SK-N-SH (cell line): ENCODE data around the gene USP28. TPM values are rescaled to one million over a fixed set of nuclear protein-coding genes. Genes with fewer than 3 reads are reported as not detected.
"Not testable (repeated sequence)": the region's sequence is repeated elsewhere in the genome, so short reads cannot be mapped to it uniquely, and the experiment has no call there.

Experiments used
- CTCF ChIA-PET: fragments of 300-600, 350-600 bp; formaldehyde crosslinking; extraction: SDS; loops from one replicate; lab custom pipeline; 2021; lab: Yijun Ruan, JAX
- POLR2A ChIA-PET: fragments of 350-600 bp; sonication (Branson Sonifier 250); formaldehyde crosslinking; extraction: SDS; loops from one replicate; lab custom pipeline; 2020; ENCODE audit warnings: antibody characterized with exemption, inconsistent platforms; lab: Yijun Ruan, JAX
- DNase-seq: peaks from one replicate; pipeline ENCODE4 v3.0.0; 2012
- H2AFZ ChIP-seq: fragments of 200-600 bp; sonication (generic); 2 replicates; pipeline ENCODE4 v1.8.1; 2016; ENCODE audit warnings: antibody characterized with exemption, mild to moderate bottlenecking, low read depth
- H3F3A ChIP-seq: fragments of 200-600 bp; sonication (generic); replicated peaks from 2 replicates; pipeline ENCODE3; 2016; ENCODE audit warnings: antibody characterized with exemption, mild to moderate bottlenecking; ENCODE audit not compliant: insufficient read depth
- H3K27ac ChIP-seq, 2 experiments: fragments of 200-500 bp in 1 of 2; fragments of 200-600 bp in 1 of 2; sonication (Bioruptor generic) in 1 of 2; sonication (generic), shearing (Covaris generic) in 1 of 2; 2 replicates each; pipeline versions ENCODE4 v1.5.1 to v1.6.1; 2014 to 2016; ENCODE audit warnings: low read depth in 2 of 2, inconsistent platforms in 1 of 2, low read length in 1 of 2, mild to moderate bottlenecking in 1 of 2, mixed read lengths in 1 of 2
- H3K27me3 ChIP-seq: fragments of 200-600 bp; sonication (generic), shearing (Covaris generic); 2 replicates; pipeline ENCODE4 v1.6.1; 2016; ENCODE audit warnings: mixed run types; ENCODE audit not compliant: insufficient read depth
- H3K36me3 ChIP-seq, 2 experiments: fragments of 200-500 bp in 1 of 2; fragments of 200-600 bp in 1 of 2; sonication (Bioruptor generic) in 1 of 2; sonication (generic) in 1 of 2; replicated peaks in 1 of 2; 2 replicates each; pipeline versions ENCODE3 to v1.5.1; 2014 to 2016; ENCODE audit warnings: low read length in 1 of 2, mild to moderate bottlenecking in 1 of 2; ENCODE audit not compliant: insufficient read depth in 2 of 2, control insufficient read depth in 1 of 2
- H3K4me1 ChIP-seq, 2 experiments: fragments of 200-500 bp in 1 of 2; fragments of 200-600 bp in 1 of 2; sonication (Bioruptor generic) in 1 of 2; sonication (generic), shearing (Covaris generic) in 1 of 2; 2 replicates each; pipeline versions ENCODE4 v1.5.1 to v1.6.1; 2014 to 2016; ENCODE audit warnings: low read depth in 1 of 2, low read length in 1 of 2, mixed run types in 1 of 2; ENCODE audit not compliant: insufficient read depth in 2 of 2, control insufficient read depth in 1 of 2
- H3K4me2 ChIP-seq: fragments of 200-600 bp; sonication (generic), shearing (Covaris generic); 2 replicates; pipeline ENCODE4 v1.6.1; 2017; ENCODE audit warnings: mixed run types
- H3K4me3 ChIP-seq, 2 experiments: fragments of 200-500 bp in 1 of 2; fragments of 200-600 bp in 1 of 2; sonication (Bioruptor generic) in 1 of 2; sonication (generic), shearing (Covaris generic) in 1 of 2; 2 replicates each; pipeline versions ENCODE4 v1.5.1 to v1.8.1; 2014 to 2016; ENCODE audit warnings: low read depth in 2 of 2, inconsistent platforms in 1 of 2, low read length in 1 of 2, mild to moderate bottlenecking in 1 of 2, mixed read lengths in 1 of 2, moderate library complexity in 1 of 2
- H3K79me2 ChIP-seq: fragments of 200-600 bp; sonication (generic); 2 replicates; pipeline ENCODE4 v1.8.1; 2017; ENCODE audit warnings: mild to moderate bottlenecking; ENCODE audit not compliant: insufficient read depth
- H3K9ac ChIP-seq: fragments of 200-600 bp; sonication (generic); 2 replicates; pipeline ENCODE4 v1.6.1; 2017; ENCODE audit warnings: mixed run types
- H3K9me2 ChIP-seq: fragments of 200-600 bp; sonication (generic); 2 replicates; pipeline ENCODE4 v1.6.1; 2017; ENCODE audit warnings: mixed run types
- H3K9me3 ChIP-seq: fragments of 200-600 bp; sonication (generic); 2 replicates; pipeline ENCODE4 v1.6.1; 2017; ENCODE audit warnings: mixed run types, mild to moderate bottlenecking, moderate library complexity
- H4K20me1 ChIP-seq: fragments of 200-600 bp; sonication (generic); 2 replicates; pipeline ENCODE4 v1.6.1; 2017; ENCODE audit warnings: mild to moderate bottlenecking, mixed run types; ENCODE audit not compliant: insufficient read depth
- USF1 ChIP-seq: IDR thresholded peaks from 2 replicates; pipeline ENCODE4 v1.4.0; 2012; ENCODE audit warnings: low read depth, borderline replicate concordance
- USF2 ChIP-seq: fragments of 150-350 bp; IDR thresholded peaks from 2 replicates; pipeline ENCODE4 v1.6.1; 2017; ENCODE audit warnings: antibody characterized with exemption, low read length, low read depth, borderline replicate concordance
- ZBTB33 ChIP-seq: IDR thresholded peaks from 2 replicates; pipeline ENCODE4 v1.4.0; 2012; ENCODE audit warnings: low read depth, borderline replicate concordance
- WGBS: methylation state at CpG from one replicate; pipeline ENCODE4 v1.1.6; 2017; ENCODE audit warnings: low lambda C conversion rate; 5-methylcytosine and 5-hydroxymethylcytosine counted together
- polyA plus RNA-seq, 3 experiments: library from polyadenylated mRNA; depleted of rRNA; stranded (reverse); fragments of >200 nt; gene quantifications; 2 replicates each; pipeline ENCODE4 v1.2.3, GENCODE V29; 2012

USP28 gene
- polyA plus RNA-seq, 1 of the 3 experiments (the other 2 are of a cell fraction) = 20.0 TPM

GRCh38 chr11:113771964-113772363 lies 103.4 kb downstream of the USP28 start (continued):
- TF ChIP-seq USF2 (no peak), USF1 (no peak)

GRCh38 chr11:113764527-113765219 lies 110.7 kb downstream of the USP28 start:
- peaks cover 39 to 43% of the 10 kb centered on the region in 2 experiments for H3K36me3 ChIP-seq
- H3K27me3 ChIP-seq = no peaks in the 10 kb centered on the region
- ChIA-PET POLR2A (no interaction called here), CTCF (interaction anchor here (0.6 to 1.6 kb wide), 2 partner anchors 9 to 1394 kb away, joined by 3 to 6 read pairs; partner anchors contain the start of gene ZW10)
- H3K79me2 ChIP-seq = peaks cover 67% of the 10 kb centered on the region
- H3K9ac ChIP-seq = no peak overlapping the region
- no peaks in the 10 kb centered on the region for H3K4me1 ChIP-seq
- no peaks in the 10 kb centered on the region for H3K9me2 ChIP-seq
- no peak overlapping the region for H3K4me2 ChIP-seq
- no peaks in the 10 kb centered on the region for H4K20me1 ChIP-seq
- DNase-seq = no peak
- H3K27ac ChIP-seq = no peak overlapping the region
- no peaks in the 10 kb centered on the region for H3K9me3 ChIP-seq
- TF ChIP-seq ZBTB33 = no peak
- 96% methylated on average over 2 of the region's 2 CpGs for WGBS
- H3K4me3 ChIP-seq = no peak overlapping the region
- no peaks in the 10 kb centered on the region for H3F3A ChIP-seq
- H2AFZ ChIP-seq = no peak overlapping the region

- H3K27ac ChIP-seq, H3K9ac ChIP-seq, POLR2A ChIA-PET, H3F3A ChIP-seq, H3K4me1 ChIP-seq, H3K4me2 ChIP-seq, H3K9me3 ChIP-seq, CTCF ChIA-PET, H3K9me2 ChIP-seq, H4K20me1 ChIP-seq, H2AFZ ChIP-seq, H3K27me3 ChIP-seq, DNase-seq, H3K4me3 ChIP-seq: not testable (repeated sequence)
- 100% methylated on average over 2 of the region's 2 CpGs for WGBS
- H3K36me3 ChIP-seq = peaks cover 45 to 49% of the 10 kb centered on the region in 2 experiments
- peaks cover 52% of the 10 kb centered on the region for H3K79me2 ChIP-seq
These were observed 112.3 kb downstream of the USP28 start for GRCh38 chr11:113763040-113763439.
